Gastrocnemius medialis (tissue), 4 donors: ENCODE data around the gene NRROS. TPM values are rescaled to one million over a fixed set of nuclear protein-coding genes. Genes with fewer than 3 reads are reported as not detected.

Source experiments
- ATAC-seq, 2 donors: fragments of 150-250 bp; one replicate each; pipeline ENCODE4 v1.9.1; 2016
- DNase-seq, 2 donors: peaks; one replicate each; pipeline ENCODE4 v3.0.0-alpha.2; 2019
- H3K27ac ChIP-seq, 4 donors: fragments of 200-600 bp; sonication (generic); 1 replicate in 1 of 4; 2 replicates in 3 of 4; pipeline ENCODE4 v1.5.1; 2016 to 2018; ENCODE audit warnings: mild to moderate bottlenecking in 2 of 4, moderate library complexity in 1 of 4
- H3K27me3 ChIP-seq, 3 donors: fragments of 200-600 bp; sonication (generic) in 2 of 3; 1 replicate in 1 of 3; 2 replicates in 2 of 3; pipeline versions ENCODE4 v1.5.1 to v1.6.0; 2016 to 2019; ENCODE audit warnings: mild to moderate bottlenecking in 1 of 3, moderate library complexity in 1 of 3
- H3K36me3 ChIP-seq, 2 donors: fragments of 200-600 bp; sonication (generic) in 1 of 2; one replicate each; pipeline ENCODE4 v1.5.1; 2017 to 2018
- H3K4me1 ChIP-seq, 2 donors: fragments of 200-600 bp; sonication (generic) in 1 of 2; one replicate each; pipeline ENCODE4 v1.5.1; 2016 to 2017; ENCODE audit warnings: mild to moderate bottlenecking in 2 of 2
- H3K4me3 ChIP-seq, 4 donors: fragments of 200-600 bp; sonication (generic) in 3 of 4; 1 replicate in 1 of 4; 2 replicates in 3 of 4; pipeline ENCODE4 v1.5.1; 2016 to 2019; ENCODE audit warnings: mild to moderate bottlenecking in 2 of 4
- H3K9me3 ChIP-seq, 3 donors: fragments of 200-600 bp; sonication (generic) in 2 of 3; 1 replicate in 1 of 3; 2 replicates in 2 of 3; pipeline ENCODE4 v1.5.1; 2016 to 2019
- CTCF ChIP-seq, 5 experiments: fragments of 450-650 bp in 3 of 5; fragments of 200-600 bp in 2 of 5; sonication (generic) in 2 of 5; IDR thresholded peaks in 4 of 5; conservative IDR thresholded peaks in 1 of 5; 1 replicate in 4 of 5; 2 replicates in 1 of 5; pipeline ENCODE4 v1.5.1; 2016 to 2019; ENCODE audit warnings: antibody characterized with exemption in 5 of 5, mild to moderate bottlenecking in 3 of 5, moderate library complexity in 3 of 5
- POLR2A ChIP-seq, 2 donors: fragments of 450-650 bp; IDR thresholded peaks; one replicate each; pipeline ENCODE4 v1.6.1; 2017; ENCODE audit warnings: antibody characterized with exemption in 2 of 2, mild to moderate bottlenecking in 2 of 2, moderate library complexity in 2 of 2
- in situ Hi-C, 4 donors: fragments of 200-750 bp; cut with MboI; loops; one replicate each; pipeline versions ENCODE4 v1.15.0 to v1.8.0; 2017; ENCODE audit warnings: low sequenced_read_pairs in 4 of 4
- intact Hi-C: fragments of 100-400 bp; cut with DNase I; formaldehyde crosslinking; loops from one replicate; pipeline ENCODE4 v1.15.1; 2023; ENCODE audit warnings: low total_unique reads
- total RNA-seq, 4 donors: library from RNA; depleted of rRNA; stranded (reverse); fragments of >200 nt; gene quantifications; one replicate each; pipeline versions ENCODE4 v1.1.0 to v1.2.3, GENCODE V29; 2016

The NRROS gene
- total RNA-seq, 4 donors from 2014 or later, result 0.31 to 1.7 (median 0.96) TPM

- in situ Hi-C loops (no loop called here), intact Hi-C loops (no loop called here)
- Histone ChIP-seq H3K27ac (no peak overlapping the region), H3K9me3 (no peaks in the 10 kb centered on the region), H3K4me3 (no peak overlapping the region), H3K27me3 (no peaks in the 10 kb centered on the region), H3K4me1 (no peaks in the 10 kb centered on the region), H3K36me3 (no peaks in the 10 kb centered on the region)
- no peak for DNase-seq
- TF ChIP-seq CTCF (IDR thresholded peaks at IDR 0.05 in 4 of 5, conservative IDR thresholded peaks at IDR 0.05 in 1 of 5) (no peak), POLR2A (IDR thresholded peaks at IDR 0.05) (no peak)
- no peak for ATAC-seq
Measured at GRCh38 chr3:196700801-196701200, 61.3 kb downstream of the NRROS start.

GRCh38 chr3:196706327-196706726, 66.8 kb downstream of the NRROS start:
- TF ChIP-seq CTCF (IDR thresholded peaks at IDR 0.05 in 4 of 5, conservative IDR thresholded peaks at IDR 0.05 in 1 of 5), result no peak
- no peak for TF ChIP-seq POLR2A (IDR thresholded peaks at IDR 0.05)
- no peaks in the 10 kb centered on the region for H3K36me3 ChIP-seq
- H3K9me3 ChIP-seq, result no peaks in the 10 kb centered on the region
- H3K27ac ChIP-seq, result no peak overlapping the region
- peaks cover 4% of the 10 kb centered on the region in 2 donors for H3K4me1 ChIP-seq
- DNase-seq (no peak), ATAC-seq (no peak)
- H3K4me3 ChIP-seq, result no peak overlapping the region
- no peaks in the 10 kb centered on the region for H3K27me3 ChIP-seq
- intact Hi-C loops, result no loop called here
- in situ Hi-C loops, result no loop called here

- H3K27ac ChIP-seq, result no peak overlapping the region
- in situ Hi-C loops (no loop called here), intact Hi-C loops (no loop called here)
- no peaks in the 10 kb centered on the region for H3K9me3 ChIP-seq
- TF ChIP-seq POLR2A (IDR thresholded peaks at IDR 0.05), result no peak
- TF ChIP-seq CTCF (IDR thresholded peaks at IDR 0.05 in 4 of 5, conservative IDR thresholded peaks at IDR 0.05 in 1 of 5), result no peak
- ATAC-seq, result no peak
- DNase-seq, result no peak
- no peak overlapping the region for H3K4me3 ChIP-seq
- H3K27me3 ChIP-seq, result no peaks in the 10 kb centered on the region
- no peaks in the 10 kb centered on the region for H3K36me3 ChIP-seq
- H3K4me1 ChIP-seq, result peaks cover 5 to 8% of the 10 kb centered on the region in 2 donors
Measured at GRCh38 chr3:196706731-196707130, 67.2 kb downstream of the NRROS start.

- no peaks in the 10 kb centered on the region for H3K27me3 ChIP-seq
- no peak for DNase-seq
- H3K27ac ChIP-seq, result no peak overlapping the region
- H3K36me3 ChIP-seq, result no peaks in the 10 kb centered on the region
- ATAC-seq, result no peak
- peaks cover 5 to 8% of the 10 kb centered on the region in 2 donors for H3K4me1 ChIP-seq
- in situ Hi-C loops (no loop called here), intact Hi-C loops (no loop called here)
- H3K4me3 ChIP-seq, result no peak overlapping the region
- H3K9me3 ChIP-seq, result no peaks in the 10 kb centered on the region
- TF ChIP-seq POLR2A (IDR thresholded peaks at IDR 0.05) (no peak), CTCF (IDR thresholded peaks at IDR 0.05 in 4 of 5, conservative IDR thresholded peaks at IDR 0.05 in 1 of 5) (no peak)
Measured at GRCh38 chr3:196707566-196707965, 68.1 kb downstream of the NRROS start.

- intact Hi-C loops, result no loop called here
- Histone ChIP-seq H3K27me3 (no peaks in the 10 kb centered on the region), H3K27ac (no peak overlapping the region), H3K4me1 (peaks cover 11 to 17% of the 10 kb centered on the region in 2 donors), H3K36me3 (no peaks in the 10 kb centered on the region), H3K4me3 (no peak overlapping the region), H3K9me3 (no peaks in the 10 kb centered on the region)
- in situ Hi-C loops, result no loop called here
- no peak for TF ChIP-seq POLR2A (IDR thresholded peaks at IDR 0.05)
- TF ChIP-seq CTCF (IDR thresholded peaks at IDR 0.05 in 4 of 5, conservative IDR thresholded peaks at IDR 0.05 in 1 of 5), result no peak
- DNase-seq, result no peak
- no peak for ATAC-seq
Measured at GRCh38 chr3:196708467-196708866, 69.0 kb downstream of the NRROS start.
